Measurements from ENCODE around the gene BCO1. TPM values are rescaled to one million over a fixed set of nuclear protein-coding genes. Genes with fewer than 3 reads are reported as not detected.

BCO1 gene
- total and polyA plus RNA-seq, 2 of the 4 experiments (the other 2 are of a cell fraction): not detected

- Histone ChIP-seq H2BK5ac (ENCODE audit: low read depth, low read length, poor library complexity, severe bottlenecking) (no peak overlapping the region), H3K23ac (ENCODE audit: low read depth, low read length) (no peak overlapping the region), H3K36me3 (ENCODE audit: control insufficient read depth, insufficient read depth, low read length) (peaks cover 2% of the 10 kb centered on the region; the same call in 1 of the 2 replicates), H2AFZ (replicated peaks; ENCODE audit: low read length, poor library complexity) (no peak overlapping the region), H4K8ac (ENCODE audit: low read depth in 2 of 2, low read length in 2 of 2) (no peak overlapping the region), H2BK15ac (ENCODE audit: low read depth, low read length) (no peak overlapping the region), H3K14ac (replicated peaks; ENCODE audit: low read depth, low read length) (no peak overlapping the region), H3K9me1 (ENCODE audit: insufficient read depth, low read length) (no peaks in the 10 kb centered on the region), H3K56ac (ENCODE audit: extremely low read depth, insufficient read depth, low read length) (no peak overlapping the region), H3K4me2 (ENCODE audit: low read depth, low read length) (no peak overlapping the region), H3K79me1 (ENCODE audit: low read depth in 1 of 2, low read length in 2 of 2) (peaks cover 24 to 26% of the 10 kb centered on the region in 2 experiments), H3K27me3 (ENCODE audit: control insufficient read depth, insufficient read depth, low read length) (no peaks in the 10 kb centered on the region), H3K18ac (ENCODE audit: low read depth, low read length) (no peak overlapping the region), H2BK20ac (ENCODE audit: low read depth, low read length) (no peak overlapping the region), H2BK120ac (ENCODE audit: low read depth, low read length) (no peak overlapping the region), H4K20me1 (ENCODE audit: insufficient read depth, low read length) (no peaks in the 10 kb centered on the region), H3K4me1 (ENCODE audit: control insufficient read depth, insufficient read depth, low read length) (peaks cover 5% of the 10 kb centered on the region), H3K9ac (ENCODE audit: low read depth, low read length) (no peak overlapping the region), H4K91ac (ENCODE audit: insufficient read depth, low read depth, low read length) (no peak overlapping the region), H4K5ac (ENCODE audit: low read depth, low read length) (no peak overlapping the region), H2AK5ac (ENCODE audit: low read depth, low read length) (no peak overlapping the region), H3K27ac (ENCODE audit: insufficient read depth, low read length) (no peak overlapping the region), H3K4me3 (ENCODE audit: insufficient read depth, low read depth, low read length) (no peak overlapping the region), H3K4ac (ENCODE audit: low read depth, low read length) (no peak overlapping the region), H2AK9ac (replicated peaks; ENCODE audit: low read depth, low read length, poor library complexity) (no peak overlapping the region), H3K9me3 (ENCODE audit: control insufficient read depth, insufficient read depth, low read length) (no peaks in the 10 kb centered on the region)
- in situ Hi-C loops (cut with MboI; ENCODE audit: low sequenced_read_pairs) (no loop called here), dilution Hi-C loops (cut with HindIII; ENCODE audit: low sequenced_read_pairs, unreplicated experiment) (no loop called here), intact Hi-C loops (cut with micrococcal nuclease) (loop anchor here (10.0 kb wide), 3 partner anchors 75 to 215 kb away; partner anchors contain the start of genes BCO1 and GCSH)
- no peak for ATAC-seq (ENCODE audit: low read depth)
- BruUV-seq (replicated peaks): no TSS peak
- ChIA-PET POLR2A (ENCODE audit: unreplicated experiment) (no interaction called here), CTCF (interaction anchor here (0.7 kb wide), 1 partner anchor 254 kb away, joined by 3 read pairs; no protein-coding TSS in a partner anchor)
- DNase-seq: no peak
- TF ChIP-seq CTCF (conservative IDR thresholded peaks at IDR 0.05; ENCODE audit: low read depth, low read length) (no peak), MAFK (IDR thresholded peaks at IDR 0.05; ENCODE audit: low read depth, low read length) (peak; percentile 47), FOS (IDR thresholded peaks at IDR 0.05; ENCODE audit: low read depth, low read length) (no peak), RCOR1 (IDR thresholded peaks at IDR 0.05; ENCODE audit: insufficient replicate concordance, low read length) (no peak)
- no CpG with 5 or more reads among the region's 5 CpGs for WGBS, 2 experiments (ENCODE audit: extremely low coverage in 2 of 2, insufficient read length in 1 of 2)
Measured at GRCh38 chr16:81310045-81310644, 71.7 kb downstream of the BCO1 start.

Measured in IMR-90 (cell line).